K562 (cell line): Measurements from ENCODE around the gene CCL19. TPM values are rescaled to one million over a fixed set of nuclear protein-coding genes. Genes with fewer than 3 reads are reported as not detected.
A peak's percentile ranks its signal among the peaks of the same experiment; 100 is the strongest.

Source experiments
- HMGXB4 ChIP-seq: sonication (generic); formaldehyde crosslinking; IDR thresholded peaks from 2 replicates; pipeline ENCODE4 v1.8.1; 2023; ENCODE audit warnings: mild to moderate bottlenecking, missing genetic modification reagents
- KAT7 ChIP-seq: sonication (generic); formaldehyde crosslinking; IDR thresholded peaks from 2 replicates; pipeline ENCODE4 v1.8.0; 2022; ENCODE audit warnings: missing genetic modification reagents, mild to moderate bottlenecking, borderline replicate concordance
- KLF6 ChIP-seq: fragments of 250-450 bp; sonication (Bioruptor Pico); IDR thresholded peaks from 2 replicates; pipeline ENCODE4 v1.4.0; 2020; ENCODE audit warnings: mild to moderate bottlenecking, moderate library complexity, borderline replicate concordance
- NRF1 ChIP-seq, 2 experiments: fragments of 450-650 bp; IDR thresholded peaks in 1 of 2; conservative IDR thresholded peaks in 1 of 2; 2 replicates each; pipeline ENCODE4 v1.6.1; 2014; ENCODE audit warnings: mild to moderate bottlenecking in 2 of 2
- POLR2G ChIP-seq: fragments of 200-400 bp; formaldehyde crosslinking; IDR thresholded peaks from 2 replicates; pipeline ENCODE4 v1.6.1; 2017; ENCODE audit warnings: low read depth, mild to moderate bottlenecking, antibody characterized with exemption, low read length, moderate library complexity
- RBBP5 ChIP-seq: fragments of 200-600 bp; sonication (generic); IDR thresholded peaks from 2 replicates; pipeline ENCODE4 v1.6.1; 2012; ENCODE audit warnings: borderline replicate concordance, mild to moderate bottlenecking, low read length, control low read depth, inconsistent platforms; ENCODE audit not compliant: insufficient read depth, poor library complexity, severe bottlenecking
- REST ChIP-seq, 2 experiments: fragments of 450-650 bp; formaldehyde crosslinking in 1 of 2; IDR thresholded peaks; 2 replicates each; pipeline versions ENCODE4 v1.4.0 to v1.6.1; 2014 to 2020; ENCODE audit warnings: mild to moderate bottlenecking in 2 of 2, borderline replicate concordance in 1 of 2, low read depth in 1 of 2
- SIX5 ChIP-seq, 2 experiments: IDR thresholded peaks; 2 replicates each; pipeline ENCODE4 v1.6.1; 2011; ENCODE audit warnings: low read length in 2 of 2, borderline replicate concordance in 1 of 2, low read depth in 1 of 2, mild to moderate bottlenecking in 1 of 2, moderate library complexity in 1 of 2; ENCODE audit not compliant: insufficient read depth in 1 of 2
- ZBTB34 ChIP-seq: fragments of 250-450 bp; sonication (Bioruptor Pico); IDR thresholded peaks from 2 replicates; pipeline ENCODE4 v1.8.0; 2021; ENCODE audit warnings: mild to moderate bottlenecking, moderate library complexity
- ZEB2 ChIP-seq: fragments of 450-650 bp; IDR thresholded peaks from 2 replicates; pipeline ENCODE4 v1.6.1; 2016
- ZNF239 ChIP-seq: fragments of 250-450 bp; sonication (Bioruptor Pico); IDR thresholded peaks from 2 replicates; pipeline ENCODE4 v1.4.0; 2020; ENCODE audit warnings: mild to moderate bottlenecking
- ZNF384 ChIP-seq: IDR thresholded peaks from 2 replicates; pipeline ENCODE4 v1.6.1; 2012; ENCODE audit warnings: low read depth, low read length, improper control_type of control experiment
- ZNF398 ChIP-seq: fragments of 250-450 bp; sonication (Bioruptor Pico); IDR thresholded peaks from 2 replicates; pipeline ENCODE4 v1.8.0; 2021; ENCODE audit warnings: moderate library complexity, mild to moderate bottlenecking, inconsistent platforms
- ZNF444 ChIP-seq: fragments of 250-450 bp; sonication (Bioruptor Pico); IDR thresholded peaks from 2 replicates; pipeline ENCODE4 v1.4.0; 2020; ENCODE audit warnings: mild to moderate bottlenecking, moderate library complexity
- ZNF589 ChIP-seq: fragments of 200-800 bp; sonication (Bioruptor generic); IDR thresholded peaks from 2 replicates; pipeline ENCODE4 v1.6.1; 2016; ENCODE audit warnings: low read depth, missing genetic modification characterization, missing compliant biosample characterization
- polyA plus RNA-seq, 8 experiments: library from polyadenylated mRNA; depleted of rRNA in 4 of 8; stranded (reverse) in 5 of 8; unstranded in 3 of 8; fragments of >200 nt; fragmentation: Nextera tagmentation in 2 of 8; fragmentation: Illumina TruSeq in 1 of 8; extraction: Ambion mirVana in 2 of 8; extraction: Trizol in 1 of 8; gene quantifications; 2 replicates each; pipeline versions ENCODE4 v1.2.1 to v1.2.3, GENCODE V29; 2011 to 2014; ENCODE audit warnings: inconsistent platforms in 1 of 8, missing spikeins in 1 of 8
- total RNA-seq, 7 experiments: library from RNA; depleted of rRNA in 6 of 7; stranded (reverse); fragments of >200 nt in 6 of 7; fragmentation: Illumina TruSeq in 2 of 7; extraction: Trizol in 2 of 7; gene quantifications; 2 replicates each; pipeline versions ENCODE4 v1.2.1 to v1.2.3, GENCODE V29; 2011 to 2021; ENCODE audit warnings: low replicate concordance in 1 of 7

CCL19 gene
- total and polyA plus RNA-seq, 9 of the 15 experiments (the other 6 are each of a cell fraction or from before 2014, with no cell fraction given) = not detected

- TF ChIP-seq REST (IDR thresholded peaks at IDR 0.05; ENCODE audit: borderline replicate concordance) (no peak), REST (CRISPR knock-in tag; IDR thresholded peaks at IDR 0.05; ENCODE audit: low read depth) (peak; percentile 72; the same call in 1 of the 2 replicates), SIX5 (IDR thresholded peaks at IDR 0.05; ENCODE audit: borderline replicate concordance in 1 of 2, insufficient read depth in 1 of 2, low read depth in 1 of 2, low read length in 2 of 2) (no peak), HMGXB4 (no peak), RBBP5 (peak; percentile 25), ZNF239 (CRISPR knock-in tag) (no peak), NRF1 (conservative IDR thresholded peaks at IDR 0.05 in 1 of 2, IDR thresholded peaks at IDR 0.05 in 1 of 2) (no peak), KLF6 (no peak), ZNF444 (CRISPR knock-in tag) (no peak), ZNF384 (no peak), ZEB2 (no peak), KAT7 (no peak), ZNF398 (CRISPR knock-in tag) (no peak), ZBTB34 (CRISPR knock-in tag) (no peak), ZNF589 (CRISPR knock-in tag) (no peak), POLR2G (peak; percentile 32)
Observed at GRCh38 chr9:34665067-34665380, 26.1 kb downstream of the CCL19 start (continued).
